ENCODE results near the gene CHRNB2. TPM values are rescaled to one million over a fixed set of nuclear protein-coding genes. Genes with fewer than 3 reads are reported as not detected.
A peak's percentile ranks its signal among the peaks of the same experiment; 100 is the strongest.

Gene CHRNB2
- total RNA-seq, 6 experiments from 2014 or later = 0.05 to 0.09 (median 0.07) TPM; not detected in 1

DNA sequence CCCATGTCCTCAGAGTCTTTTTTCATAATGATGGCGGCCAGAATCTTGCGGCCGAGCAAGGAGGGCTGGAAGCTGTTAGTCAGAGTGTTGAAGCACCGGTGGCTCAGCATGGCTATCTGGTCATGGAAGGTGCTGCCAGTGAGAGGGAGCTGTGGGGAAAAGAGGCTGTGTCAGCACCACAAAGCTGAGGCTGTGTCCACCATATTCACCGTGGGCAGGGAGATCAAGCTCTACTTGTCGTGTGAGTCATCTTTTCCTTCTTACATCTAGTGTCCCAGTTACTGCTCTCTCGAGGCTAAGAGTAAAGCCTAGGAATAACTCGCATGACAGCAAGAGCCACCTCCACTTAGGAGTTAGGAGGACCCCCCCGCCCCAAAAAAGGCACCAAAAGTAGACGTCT, 22.2 kb downstream of the CHRNB2 start:
- Mint-ChIP-seq H3K9me3 (no peaks in the 10 kb centered on the region), H3K27me3 (ENCODE audit: insufficient read depth) (no peaks in the 10 kb centered on the region; the same call in none of the 2 replicates), H3K36me3 (ENCODE audit: low read depth) (peaks cover 46% of the 10 kb centered on the region), H3K4me1 (ENCODE audit: low read depth) (no peaks in the 10 kb centered on the region; the same call in 1 of the 2 replicates), H3K4me3 (no peak overlapping the region), H3K27ac (no peak overlapping the region)
- no peak for DNase-seq
- TF ChIP-seq, protein P1, sequence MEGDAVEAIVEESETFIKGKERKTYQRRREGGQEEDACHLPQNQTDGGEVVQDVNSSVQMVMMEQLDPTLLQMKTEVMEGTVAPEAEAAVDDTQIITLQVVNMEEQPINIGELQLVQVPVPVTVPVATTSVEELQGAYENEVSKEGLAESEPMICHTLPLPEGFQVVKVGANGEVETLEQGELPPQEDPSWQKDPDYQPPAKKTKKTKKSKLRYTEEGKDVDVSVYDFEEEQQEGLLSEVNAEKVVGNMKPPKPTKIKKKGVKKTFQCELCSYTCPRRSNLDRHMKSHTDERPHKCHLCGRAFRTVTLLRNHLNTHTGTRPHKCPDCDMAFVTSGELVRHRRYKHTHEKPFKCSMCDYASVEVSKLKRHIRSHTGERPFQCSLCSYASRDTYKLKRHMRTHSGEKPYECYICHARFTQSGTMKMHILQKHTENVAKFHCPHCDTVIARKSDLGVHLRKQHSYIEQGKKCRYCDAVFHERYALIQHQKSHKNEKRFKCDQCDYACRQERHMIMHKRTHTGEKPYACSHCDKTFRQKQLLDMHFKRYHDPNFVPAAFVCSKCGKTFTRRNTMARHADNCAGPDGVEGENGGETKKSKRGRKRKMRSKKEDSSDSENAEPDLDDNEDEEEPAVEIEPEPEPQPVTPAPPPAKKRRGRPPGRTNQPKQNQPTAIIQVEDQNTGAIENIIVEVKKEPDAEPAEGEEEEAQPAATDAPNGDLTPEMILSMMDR (IDR thresholded peaks at IDR 0.05) = no peak

DNA sequence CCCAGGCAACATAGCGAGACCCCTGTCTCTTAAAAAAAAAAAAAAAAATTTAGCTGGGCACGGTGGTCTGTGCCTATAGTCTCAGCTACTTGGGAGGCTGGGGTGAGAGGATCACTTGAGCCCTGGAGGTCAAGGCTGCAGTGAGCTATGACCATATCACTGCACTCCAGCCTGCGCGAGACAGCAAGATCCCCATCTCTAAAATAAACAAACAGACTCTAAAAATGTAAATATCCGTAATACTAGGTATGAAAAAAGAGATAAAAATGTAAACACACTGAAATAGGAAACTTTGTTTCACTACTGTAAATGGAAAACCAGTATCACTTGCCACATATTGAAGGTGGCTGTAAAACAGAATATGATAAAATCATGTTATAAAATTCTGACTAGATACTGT, 23.2 kb downstream of the CHRNB2 start:
- no peaks in the 10 kb centered on the region for H3K9me3 Mint-ChIP-seq
- H3K27me3 Mint-ChIP-seq (ENCODE audit: insufficient read depth) = no peaks in the 10 kb centered on the region; the same call in 1 of the 2 replicates
- peaks cover 2% of the 10 kb centered on the region for H3K4me1 Mint-ChIP-seq (ENCODE audit: low read depth)
- no peak overlapping the region for H3K4me3 Mint-ChIP-seq
- peaks cover 38% of the 10 kb centered on the region for H3K36me3 Mint-ChIP-seq (ENCODE audit: low read depth)
- no peak overlapping the region for H3K27ac Mint-ChIP-seq
- no peak for DNase-seq
- TF ChIP-seq, protein P1 (IDR thresholded peaks at IDR 0.05) = no peak

DNA sequence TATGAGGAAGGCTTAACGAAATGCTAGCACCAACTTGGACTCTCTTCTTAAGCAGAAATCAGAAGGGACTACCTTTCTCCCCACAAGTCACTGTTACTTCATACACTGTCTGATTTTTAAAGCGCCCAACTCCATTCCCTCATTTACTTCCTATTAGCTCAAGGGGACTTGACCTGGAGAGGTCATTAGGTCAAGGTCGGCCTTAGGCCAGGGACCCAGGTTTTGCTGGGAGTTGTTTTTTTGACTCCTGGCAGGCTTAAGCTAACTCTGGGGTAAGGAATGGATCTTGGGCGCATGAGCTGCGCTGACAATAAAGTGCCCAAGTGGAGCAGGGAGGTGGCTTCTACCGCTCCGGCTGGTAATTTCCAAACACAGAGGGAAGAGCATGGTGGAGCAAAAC, 23.6 kb downstream of the CHRNB2 start:
- Mint-ChIP-seq H3K27ac (no peak overlapping the region), H3K4me1 (ENCODE audit: low read depth) (peaks cover 5% of the 10 kb centered on the region), H3K27me3 (ENCODE audit: insufficient read depth) (no peaks in the 10 kb centered on the region; the same call in 1 of the 2 replicates), H3K4me3 (no peak overlapping the region), H3K9me3 (no peaks in the 10 kb centered on the region), H3K36me3 (ENCODE audit: low read depth) (peaks cover 34% of the 10 kb centered on the region)
- DNase-seq = no peak
- TF ChIP-seq, protein P1 (IDR thresholded peaks at IDR 0.05) = no peak

DNA sequence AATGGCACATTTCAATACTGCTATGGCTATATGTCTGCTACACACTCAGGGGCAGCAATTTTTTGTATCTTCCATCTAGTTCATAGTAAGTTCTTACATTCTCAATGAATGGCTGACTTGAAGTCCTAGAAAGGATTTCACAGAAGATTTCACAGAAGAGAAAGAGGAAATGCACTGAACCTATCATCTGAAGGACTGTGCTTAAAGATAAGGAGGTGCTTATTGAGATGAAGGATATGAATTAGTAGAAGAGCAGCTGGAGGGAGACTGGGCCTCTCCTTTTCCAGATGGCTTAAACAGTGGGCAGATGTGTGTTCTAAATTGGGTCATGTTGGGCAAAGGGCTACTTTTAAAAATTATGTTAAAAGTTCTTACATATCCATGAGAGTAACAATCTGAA, 25.8 kb downstream of the CHRNB2 start:
- H3K27ac Mint-ChIP-seq = no peak overlapping the region
- H3K4me1 Mint-ChIP-seq (ENCODE audit: low read depth) = peaks cover 7% of the 10 kb centered on the region
- H3K9me3 Mint-ChIP-seq = no peaks in the 10 kb centered on the region
- DNase-seq = no peak
- no peaks in the 10 kb centered on the region for H3K27me3 Mint-ChIP-seq (ENCODE audit: insufficient read depth)
- TF ChIP-seq, protein P1 (IDR thresholded peaks at IDR 0.05) = no peak
- H3K36me3 Mint-ChIP-seq (ENCODE audit: low read depth) = peaks cover 35% of the 10 kb centered on the region
- no peak overlapping the region for H3K4me3 Mint-ChIP-seq

DNA sequence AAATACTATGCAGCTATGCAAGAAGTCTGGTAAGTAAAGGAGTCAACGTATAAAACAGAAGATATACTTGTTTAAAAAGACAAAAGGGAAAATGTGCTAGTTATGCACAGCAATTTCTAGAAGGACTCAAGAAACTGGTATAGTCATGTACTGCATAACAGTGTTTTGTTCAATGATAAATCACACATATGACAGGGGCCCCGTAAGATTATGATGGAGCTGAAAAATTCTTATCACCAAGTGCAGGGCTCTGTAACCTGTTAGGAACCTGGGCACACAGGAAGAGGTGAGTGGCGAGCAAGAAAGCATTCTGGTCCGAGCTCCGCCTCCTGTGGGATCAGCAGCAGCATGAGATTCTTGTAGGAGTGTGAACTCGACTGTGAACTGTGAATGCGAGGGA, 27.2 kb downstream of the CHRNB2 start:
- Mint-ChIP-seq H3K9me3 (no peaks in the 10 kb centered on the region), H3K4me1 (ENCODE audit: low read depth) (peaks cover 21% of the 10 kb centered on the region), H3K27ac (no peak overlapping the region), H3K36me3 (ENCODE audit: low read depth) (peaks cover 37% of the 10 kb centered on the region), H3K27me3 (ENCODE audit: insufficient read depth) (no peaks in the 10 kb centered on the region), H3K4me3 (no peak overlapping the region)
- TF ChIP-seq, protein P1 (IDR thresholded peaks at IDR 0.05) = no peak
- DNase-seq = no peak

DNA sequence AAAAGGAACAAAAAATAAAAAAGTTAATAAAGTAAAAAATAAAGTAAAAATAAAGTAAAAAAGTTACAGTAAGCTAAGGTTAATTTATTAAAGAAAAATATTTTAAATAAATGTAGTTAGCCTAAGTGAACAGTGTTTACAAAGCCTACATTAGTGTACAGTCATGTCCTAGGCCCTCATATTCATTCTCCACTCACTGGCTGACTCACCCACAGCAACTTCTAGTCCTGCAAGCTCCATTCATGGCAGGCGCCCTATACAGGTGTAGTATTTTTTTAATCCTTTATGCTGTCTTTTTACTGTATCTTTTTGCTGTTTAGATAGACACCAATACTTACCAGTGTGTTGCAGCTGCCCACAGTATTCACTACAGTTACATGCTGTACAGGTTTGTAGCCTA, 28.0 kb downstream of the CHRNB2 start:
- peak; percentile 61 for DNase-seq
- Mint-ChIP-seq H3K36me3 (ENCODE audit: low read depth) (peaks cover 40% of the 10 kb centered on the region), H3K4me3 (no peak overlapping the region), H3K27ac (no peak overlapping the region), H3K9me3 (no peaks in the 10 kb centered on the region), H3K27me3 (ENCODE audit: insufficient read depth) (no peaks in the 10 kb centered on the region), H3K4me1 (ENCODE audit: low read depth) (peaks cover 25% of the 10 kb centered on the region)
- TF ChIP-seq, protein P1 (IDR thresholded peaks at IDR 0.05) = no peak
